ENCODE measurements around the gene AXIN1.

The AXIN1 gene

DNA sequence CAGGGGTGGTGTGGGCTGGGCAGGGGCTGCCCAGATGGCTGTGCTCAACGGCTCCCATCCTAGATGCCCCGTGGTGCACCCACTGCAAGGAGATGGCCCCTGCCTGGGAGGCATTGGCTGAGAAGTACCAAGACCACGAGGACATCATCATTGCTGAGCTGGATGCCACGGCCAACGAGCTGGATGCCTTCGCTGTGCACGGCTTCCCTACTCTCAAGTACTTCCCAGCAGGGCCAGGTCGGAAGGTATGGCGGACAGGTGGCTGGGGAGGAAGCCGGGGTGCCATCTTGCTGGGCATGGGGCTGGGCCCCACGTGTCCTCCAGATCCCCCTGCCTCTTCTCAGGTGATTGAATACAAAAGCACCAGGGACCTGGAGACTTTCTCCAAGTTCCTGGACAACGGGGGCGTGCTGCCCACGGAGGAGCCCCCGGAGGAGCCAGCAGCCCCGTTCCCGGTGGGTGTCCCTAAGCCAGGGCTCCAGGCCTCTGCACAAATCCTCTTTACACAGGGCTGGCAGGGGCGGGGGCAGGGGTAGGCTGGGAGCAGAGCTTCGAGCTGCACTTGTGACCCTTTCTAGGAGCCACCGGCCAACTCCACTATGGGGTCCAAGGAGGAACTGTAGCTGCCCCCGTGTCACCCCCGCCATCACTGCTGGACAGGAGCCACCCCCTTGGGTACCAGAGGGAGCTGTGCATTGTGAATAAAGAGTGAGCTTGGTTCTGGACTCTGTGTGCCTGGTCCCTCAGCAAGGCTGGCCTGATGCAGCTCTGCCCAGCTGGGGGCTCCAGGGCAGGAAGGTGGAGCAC, 65.8 kb downstream of the AXIN1 start:
- no peak for DNase-seq (ENCODE audit: extremely low spot score)
- TF ChIP-seq CTCF (IDR thresholded peaks at IDR 0.05; ENCODE audit: control extremely low read depth, extremely low read depth, low read depth, missing control alignments) = no peak
- CTCF ChIA-PET = interaction anchor here (1.0 to 1.3 kb wide), 2 partner anchors 22 to 180 kb away, joined by 3 read pairs; no protein-coding TSS in a partner anchor
- POLR2A ChIA-PET = no interaction called here

GRCh38 chr16:285146-286055, 67.1 kb downstream of the AXIN1 start:
- ChIA-PET POLR2A (no interaction called here), CTCF (no interaction called here)
- TF ChIP-seq CTCF (IDR thresholded peaks at IDR 0.05; ENCODE audit: control extremely low read depth, extremely low read depth, low read depth, missing control alignments) = no peak
- no peak for DNase-seq (ENCODE audit: extremely low spot score)

GRCh38 chr16:284204-285120, 68.1 kb downstream of the AXIN1 start:
- DNase-seq (ENCODE audit: extremely low spot score) = no peak
- ChIA-PET POLR2A (no interaction called here), CTCF (no interaction called here)
- TF ChIP-seq CTCF (IDR thresholded peaks at IDR 0.05; ENCODE audit: control extremely low read depth, extremely low read depth, low read depth, missing control alignments) = no peak

- DNase-seq (ENCODE audit: extremely low spot score) = no peak
- no peak for TF ChIP-seq CTCF (IDR thresholded peaks at IDR 0.05; ENCODE audit: control extremely low read depth, extremely low read depth, low read depth, missing control alignments)
- ChIA-PET CTCF (interaction anchor here (1.2 kb wide), 1 partner anchor 12 kb away, joined by 3 read pairs; no protein-coding TSS in a partner anchor), POLR2A (no interaction called here)
These were observed 69.3 kb downstream of the AXIN1 start, which contains the start of gene PDIA2 for GRCh38 chr16:283033-283805. Gene PDIA2 (plus strand): TSS chr16:283164. CDS start chr16:283170, 6 bp downstream.

GRCh38 chr16:282491-282890, 70.0 kb downstream of the AXIN1 start:
- CTCF ChIA-PET = interaction anchor here (1.2 kb wide), 1 partner anchor 12 kb away, joined by 3 read pairs; no protein-coding TSS in a partner anchor
- POLR2A ChIA-PET = no interaction called here

More at GRCh38 chr16:282491-282890, 70.0 kb downstream of the AXIN1 start:
- no peak for TF ChIP-seq CTCF (IDR thresholded peaks at IDR 0.05; ENCODE audit: control extremely low read depth, extremely low read depth, low read depth, missing control alignments)
- DNase-seq (ENCODE audit: extremely low spot score) = no peak

All from GM10248 (cell line).